GM21717 (cell line): ENCODE measurements around the gene VEGFC.

Experiments
- ATAC-seq: cut with Tn5 transposase; IDR thresholded peaks from one replicate; pipeline ENCODE4 v1.9.1; 2021; ENCODE audit warnings: mild to moderate bottlenecking, moderate library complexity; ENCODE audit not compliant: unreplicated experiment

Gene VEGFC

DNA sequence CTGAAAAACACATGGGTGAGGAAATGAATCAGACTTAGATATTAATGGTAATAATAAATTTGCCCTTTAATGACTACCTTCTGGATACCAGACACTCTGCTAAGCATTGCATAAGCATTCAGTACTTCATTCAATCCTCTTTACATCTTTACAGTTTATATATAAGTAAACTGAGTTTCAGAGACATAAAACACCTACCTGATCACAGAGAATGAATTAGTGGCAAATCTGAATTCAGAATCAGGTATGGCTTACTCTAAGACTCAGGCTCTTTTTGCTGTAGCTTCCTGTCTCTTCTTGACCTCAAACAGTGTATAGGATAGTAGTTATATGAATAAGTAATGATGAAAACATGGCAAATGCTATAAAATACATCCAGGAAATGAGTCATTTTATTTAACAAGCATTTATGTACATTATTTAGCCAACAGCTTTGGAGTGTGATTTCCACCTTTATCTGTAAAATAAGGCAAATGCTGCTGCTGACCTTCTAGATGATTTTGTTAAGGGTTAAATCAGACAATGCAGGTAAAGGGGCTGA, 83.9 kb downstream of the VEGFC start:
- ATAC-seq, result no peak

DNA sequence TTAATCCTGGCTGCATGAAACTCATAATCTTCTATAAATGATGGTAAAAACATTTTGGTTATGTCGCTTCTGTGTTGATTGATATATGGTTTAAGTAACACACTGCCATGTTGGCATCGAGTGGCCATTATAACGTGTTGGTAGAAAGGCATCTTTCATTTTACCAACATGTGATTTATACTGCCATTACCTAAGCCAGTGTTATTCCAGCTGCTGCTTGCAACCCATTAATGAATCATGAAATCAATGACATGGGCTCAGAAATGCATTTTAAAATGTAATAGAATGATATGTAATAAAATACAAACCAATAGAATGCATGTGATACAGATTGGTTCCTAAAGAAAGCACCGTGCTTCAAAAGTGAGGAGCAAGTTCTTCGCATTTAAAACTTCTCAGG, 102.0 kb downstream of the VEGFC start:
- no peak for ATAC-seq

GRCh38 chr4:176680668-176681180, 112.0 kb downstream of the VEGFC start:
- ATAC-seq, result no peak

DNA sequence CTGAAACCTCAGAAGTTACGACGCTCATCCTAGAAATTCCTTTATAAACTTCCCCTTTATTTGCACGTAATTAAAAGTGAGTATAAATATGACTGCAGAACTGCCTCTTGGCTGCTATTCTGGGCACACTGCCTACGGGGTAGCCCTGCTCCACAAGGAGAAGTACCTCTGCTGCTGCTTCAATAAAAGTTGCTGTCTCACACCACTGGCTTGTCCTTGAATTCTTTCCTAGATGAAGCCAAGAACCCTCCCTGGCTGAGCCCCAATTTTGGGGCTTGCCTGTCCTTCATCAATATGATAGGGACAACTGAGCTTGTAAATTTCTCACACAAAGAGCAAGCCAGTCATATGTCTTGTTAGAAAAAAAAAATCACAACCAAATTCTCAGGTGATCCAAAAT, 115.8 kb downstream of the VEGFC start:
- ATAC-seq, result no peak

DNA sequence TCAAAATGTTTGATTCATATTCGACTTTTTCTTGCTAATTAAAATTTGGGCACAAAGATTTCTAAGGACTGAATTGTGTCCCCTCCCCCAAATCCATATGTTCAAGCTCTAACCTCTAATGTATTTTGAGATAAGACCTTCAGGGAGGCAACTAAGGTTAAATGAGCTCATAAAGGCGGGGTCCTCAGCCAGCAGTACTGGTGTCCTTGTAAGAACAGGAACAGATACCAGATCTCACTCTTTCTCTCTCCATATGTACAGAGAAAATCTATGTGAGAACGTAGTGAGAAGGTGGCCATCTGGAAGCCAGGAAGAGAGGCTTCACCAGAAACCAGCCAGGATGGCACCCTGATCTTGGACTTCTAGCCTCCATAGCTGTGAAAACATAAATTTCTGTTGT, 116.9 kb downstream of the VEGFC start:
- no peak for ATAC-seq

- no peak for ATAC-seq
Observed at GRCh38 chr4:176671532-176671931, 121.2 kb downstream of the VEGFC start.

DNA sequence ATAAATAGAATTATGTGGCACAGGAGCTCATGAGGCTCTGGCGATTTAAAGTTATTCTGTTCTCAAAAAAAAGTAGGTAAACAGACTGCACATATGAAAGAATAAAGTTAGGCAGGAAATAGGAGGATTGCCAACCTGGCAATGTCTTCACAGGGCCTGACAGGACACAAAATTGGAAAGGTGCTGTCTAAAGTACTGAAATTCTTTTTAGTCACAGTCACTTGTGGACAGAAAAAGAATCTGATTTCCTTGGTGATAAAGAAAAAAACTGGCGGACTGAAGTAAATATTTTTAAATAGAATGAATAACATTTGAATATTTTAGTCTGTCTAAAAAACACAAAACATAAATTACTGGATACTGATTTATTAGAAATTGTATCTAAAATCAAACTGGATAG, 124.4 kb downstream of the VEGFC start:
- no peak for ATAC-seq

GRCh38 chr4:176664964-176665363, 127.8 kb downstream of the VEGFC start:
- ATAC-seq, result no peak

DNA sequence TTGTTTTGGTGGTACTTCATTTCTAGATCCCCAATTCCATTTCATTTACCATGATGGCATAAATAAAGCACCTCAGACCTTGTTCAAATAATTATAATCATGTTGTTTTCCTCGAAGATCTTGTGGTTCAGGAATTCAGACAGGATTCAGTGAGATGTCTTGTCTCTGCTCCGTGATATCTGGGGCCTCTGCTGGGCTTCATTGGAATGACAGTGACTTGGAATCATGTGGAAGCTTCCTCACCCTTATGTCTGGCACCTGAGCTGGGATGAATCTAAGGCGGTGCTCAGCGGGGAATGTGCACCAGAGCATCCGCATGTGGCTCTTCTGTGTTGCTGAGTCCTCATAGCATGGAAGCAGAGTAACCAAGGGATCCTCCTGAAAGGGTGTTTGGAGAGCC, 132.2 kb downstream of the VEGFC start:
- no peak for ATAC-seq

- ATAC-seq, result no peak
Observed at GRCh38 chr4:176656108-176656507, 136.6 kb downstream of the VEGFC start.

DNA sequence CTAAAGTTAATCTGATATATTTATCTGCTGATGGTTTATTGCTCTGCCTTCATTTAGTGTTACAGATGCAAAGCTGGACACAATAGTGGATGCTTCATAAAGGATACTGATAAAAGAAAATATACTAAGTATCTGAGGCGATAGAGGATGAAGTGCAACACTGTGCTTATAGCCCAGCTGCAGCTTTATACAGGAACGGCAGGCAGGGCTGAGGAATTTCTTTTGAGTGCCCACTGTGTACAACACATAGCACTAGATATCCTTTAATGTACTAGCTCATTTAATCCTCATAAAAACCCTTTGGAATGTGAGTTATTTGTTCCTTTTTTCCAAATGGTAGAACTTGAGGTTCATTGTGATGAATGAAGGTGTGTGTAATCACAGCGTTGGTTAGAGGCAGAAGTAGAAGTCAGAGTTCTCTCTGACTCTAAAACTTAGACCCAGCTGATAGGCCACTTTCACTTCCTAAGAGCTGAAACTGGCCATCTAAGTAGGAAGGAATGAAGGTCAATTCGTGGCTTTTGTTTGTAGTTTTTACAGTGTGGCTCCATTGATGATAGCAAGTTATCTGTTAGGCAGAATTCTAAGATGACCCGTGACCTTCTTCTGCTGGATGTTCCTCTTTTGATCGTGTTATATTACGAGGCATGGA, 138.0 kb downstream of the VEGFC start:
- ATAC-seq, result no peak

GRCh38 chr4:176653401-176654220, 139.1 kb downstream of the VEGFC start:
- ATAC-seq, result no peak

- ATAC-seq, result no peak
Observed at GRCh38 chr4:176646311-176646710, 146.4 kb downstream of the VEGFC start.

DNA sequence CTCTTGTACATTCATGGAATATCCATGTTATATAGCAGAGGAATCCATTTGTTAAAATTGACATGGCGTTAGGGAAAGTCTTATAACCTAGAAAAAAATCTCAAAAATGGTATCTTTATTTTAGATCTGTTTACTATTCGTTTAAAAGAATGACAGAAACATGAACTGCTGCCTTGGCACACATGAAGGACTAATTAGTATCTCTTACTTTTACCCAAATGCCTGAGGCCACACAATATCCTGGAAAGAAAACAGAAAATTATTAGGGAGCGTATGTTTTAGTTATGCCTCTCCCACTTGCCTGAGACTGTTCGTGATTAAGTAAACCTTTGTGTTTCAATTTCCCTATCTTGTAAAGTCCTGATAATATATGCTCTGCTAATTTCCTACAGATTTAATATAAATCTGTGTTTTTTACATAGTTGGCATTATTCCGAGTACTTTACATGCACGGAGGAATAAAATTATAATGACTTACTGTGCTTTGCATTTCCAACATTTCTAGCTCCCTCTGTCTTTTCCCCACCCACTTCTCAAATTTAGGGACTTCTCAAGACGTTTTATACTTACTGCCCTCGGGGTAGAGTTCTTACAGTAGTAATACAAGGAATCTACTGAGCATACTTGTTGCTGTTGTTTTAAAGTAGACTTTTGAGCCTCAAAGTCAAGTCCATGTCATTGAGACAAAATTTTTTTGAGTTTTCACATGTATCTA, 147.3 kb downstream of the VEGFC start:
- ATAC-seq, result no peak

GRCh38 chr4:176642472-176642871, 150.2 kb downstream of the VEGFC start:
- peak; percentile 86 for ATAC-seq

- ATAC-seq, result no peak
Observed at GRCh38 chr4:176641237-176641636, 151.5 kb downstream of the VEGFC start.

- ATAC-seq, result no peak
Observed at GRCh38 chr4:176638992-176639391, 153.7 kb downstream of the VEGFC start.

DNA sequence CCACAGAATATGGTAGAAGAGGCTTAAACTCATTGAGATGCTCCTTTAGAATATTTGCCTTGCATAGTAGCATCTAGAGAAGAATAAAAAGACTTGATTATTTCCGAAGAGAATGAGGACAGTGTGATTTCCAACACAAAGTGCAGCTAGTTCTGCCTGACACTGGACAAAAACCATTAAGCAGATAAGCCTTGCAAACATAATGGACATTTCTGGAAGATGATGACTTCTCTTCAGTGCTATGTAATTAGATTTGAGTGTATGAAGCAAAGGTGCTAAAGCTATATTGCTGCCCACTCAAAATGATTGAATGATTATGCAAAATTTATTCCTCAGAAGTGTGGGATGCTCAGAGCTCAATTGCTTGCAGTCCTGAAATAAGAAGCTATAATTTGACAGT, 156.4 kb downstream of the VEGFC start:
- no peak for ATAC-seq

GRCh38 chr4:176635372-176636261, 157.1 kb downstream of the VEGFC start:
- ATAC-seq, result no peak
